Measurements from ENCODE around the gene C22orf39.

The C22orf39 gene

GRCh38 chr22:19396934-19397733 lies 50.4 kb downstream of the C22orf39 start:
- no peaks in the 10 kb centered on the region for H3K27me3 ChIP-seq (ENCODE audit: insufficient read depth, low read length, poor library complexity)
- H3K79me2 ChIP-seq (ENCODE audit: insufficient read depth, low read length), result no peaks in the 10 kb centered on the region
- H4K20me1 ChIP-seq (ENCODE audit: insufficient read depth, low read length), result no peaks in the 10 kb centered on the region; the same call in 1 of the 2 replicates
- DNase-seq (no peak), ATAC-seq (ENCODE audit: insufficient read depth, low read depth) (no peak)
- peaks cover 91% of the 10 kb centered on the region for H3K36me3 ChIP-seq (ENCODE audit: insufficient read depth, low read length)
- H3K27ac ChIP-seq (ENCODE audit: low read length), result 0 out of 2 replicates have a peak overlapping the region, but pooled peaks have one; percentile 1
- TF ChIP-seq EZH2 (IDR thresholded peaks at IDR 0.05; ENCODE audit: borderline replicate concordance, low read depth, low read length, severe bottlenecking) (no peak), CTCF (IDR thresholded peaks at IDR 0.05; ENCODE audit: borderline replicate concordance, extremely low read depth, low read length, poor library complexity, severe bottlenecking) (no peak)
- H3K9me3 ChIP-seq (ENCODE audit: insufficient read depth, low read length, severe bottlenecking), result no peaks in the 10 kb centered on the region
- H3K4me3 ChIP-seq (ENCODE audit: low read depth in 1 of 2, low read length in 2 of 2), result no peak overlapping the region
- no peaks in the 10 kb centered on the region for H3K4me1 ChIP-seq (ENCODE audit: insufficient read depth, low read length)
- no peak overlapping the region for H3K9ac ChIP-seq (ENCODE audit: low read depth, low read length)
- no peak overlapping the region for H3K4me2 ChIP-seq (ENCODE audit: insufficient read depth, low read length)
- no peak overlapping the region for H2AFZ ChIP-seq (ENCODE audit: low read depth, low read length)

GRCh38 chr22:19396561-19396933 lies 51.0 kb downstream of the C22orf39 start:
- Histone ChIP-seq H2AFZ (ENCODE audit: low read depth, low read length) (no peak overlapping the region), H3K27me3 (ENCODE audit: insufficient read depth, low read length, poor library complexity) (no peaks in the 10 kb centered on the region), H3K27ac (ENCODE audit: low read length) (0 out of 2 replicates have a peak overlapping the region, but pooled peaks have one; percentile 1)

GRCh38 chr22:19395276-19395675 lies 52.2 kb downstream of the C22orf39 start:
- Histone ChIP-seq H2AFZ (ENCODE audit: low read depth, low read length) (no peak overlapping the region), H3K79me2 (ENCODE audit: insufficient read depth, low read length) (no peaks in the 10 kb centered on the region), H3K36me3 (ENCODE audit: insufficient read depth, low read length) (peaks cover 89% of the 10 kb centered on the region), H3K4me1 (ENCODE audit: insufficient read depth, low read length) (no peaks in the 10 kb centered on the region), H3K27ac (ENCODE audit: low read length) (no peak overlapping the region), H3K4me2 (ENCODE audit: insufficient read depth, low read length) (no peak overlapping the region), H3K9ac (ENCODE audit: low read depth, low read length) (no peak overlapping the region), H3K27me3 (ENCODE audit: insufficient read depth, low read length, poor library complexity) (no peaks in the 10 kb centered on the region), H3K4me3 (ENCODE audit: low read depth in 1 of 2, low read length in 2 of 2) (no peak overlapping the region), H4K20me1 (ENCODE audit: insufficient read depth, low read length) (no peaks in the 10 kb centered on the region), H3K9me3 (ENCODE audit: insufficient read depth, low read length, severe bottlenecking) (no peaks in the 10 kb centered on the region)
- DNase-seq (no peak), ATAC-seq (ENCODE audit: insufficient read depth, low read depth) (no peak)
- TF ChIP-seq EZH2 (IDR thresholded peaks at IDR 0.05; ENCODE audit: borderline replicate concordance, low read depth, low read length, severe bottlenecking) (no peak), CTCF (IDR thresholded peaks at IDR 0.05; ENCODE audit: borderline replicate concordance, extremely low read depth, low read length, poor library complexity, severe bottlenecking) (peak; percentile 3)

More at GRCh38 chr22:19396561-19396933, 51.0 kb downstream of the C22orf39 start:
- DNase-seq, result no peak
- H3K4me3 ChIP-seq (ENCODE audit: low read depth in 1 of 2, low read length in 2 of 2), result no peak overlapping the region
- no peaks in the 10 kb centered on the region for H3K9me3 ChIP-seq (ENCODE audit: insufficient read depth, low read length, severe bottlenecking)
- no peaks in the 10 kb centered on the region for H3K4me1 ChIP-seq (ENCODE audit: insufficient read depth, low read length)
- H3K4me2 ChIP-seq (ENCODE audit: insufficient read depth, low read length), result no peak overlapping the region
- no peak for ATAC-seq (ENCODE audit: insufficient read depth, low read depth)
- H3K79me2 ChIP-seq (ENCODE audit: insufficient read depth, low read length), result no peaks in the 10 kb centered on the region
- peaks cover 91% of the 10 kb centered on the region for H3K36me3 ChIP-seq (ENCODE audit: insufficient read depth, low read length)
- no peak for TF ChIP-seq CTCF (IDR thresholded peaks at IDR 0.05; ENCODE audit: borderline replicate concordance, extremely low read depth, low read length, poor library complexity, severe bottlenecking)
- no peak for TF ChIP-seq EZH2 (IDR thresholded peaks at IDR 0.05; ENCODE audit: borderline replicate concordance, low read depth, low read length, severe bottlenecking)
- no peaks in the 10 kb centered on the region; the same call in 1 of the 2 replicates for H4K20me1 ChIP-seq (ENCODE audit: insufficient read depth, low read length)
- no peak overlapping the region for H3K9ac ChIP-seq (ENCODE audit: low read depth, low read length)
